GM23338 (cell line): ENCODE measurements around the gene SCIMP.

ENCODE experiments used
- CREB1 ChIP-seq: fragments of 250-450 bp; sonication (Bioruptor Pico); IDR thresholded peaks from 2 replicates; pipeline ENCODE4 v1.5.0; 2020; ENCODE audit warnings: low read depth, mild to moderate bottlenecking, moderate library complexity
- CTCF ChIP-seq, 2 experiments: fragments of 200-600 bp in 1 of 2; sonication (generic) in 1 of 2; conservative IDR thresholded peaks; 2 replicates each; pipeline versions ENCODE4 v1.5.1 to v1.6.1; 2016 to 2017; ENCODE audit warnings: antibody characterized with exemption in 2 of 2, low read depth in 2 of 2, mild to moderate bottlenecking in 2 of 2, moderate library complexity in 1 of 2

GRCh38 chr17:5184288-5184687 lies 50.4 kb downstream of the SCIMP start:
- TF ChIP-seq CTCF (conservative IDR thresholded peaks at IDR 0.05; ENCODE audit: low read depth in 2 of 2) (no peak), CREB1 (no peak)
